Chondrocyte (in vitro differentiated cells): ENCODE data around the gene GRID2. TPM values are rescaled to one million over a fixed set of nuclear protein-coding genes. Genes with fewer than 3 reads are reported as not detected.

ENCODE experiments used
- DNase-seq: peaks from one replicate; pipeline ENCODE4 v3.0.0; 2021; ENCODE audit warnings: mixed read lengths, low spot score
- H3K27ac Mint-ChIP-seq: one replicate; pipeline ENCODE4 v1.8.0; 2021; ENCODE audit warnings: mild to moderate bottlenecking, moderate library complexity, mixed read lengths; ENCODE audit not compliant: unreplicated experiment
- H3K27me3 Mint-ChIP-seq: 2 replicates; pipeline ENCODE4 v1.8.0; 2021; ENCODE audit warnings: low read depth, mixed read lengths
- H3K36me3 Mint-ChIP-seq: 2 replicates; pipeline ENCODE4 v1.8.0; 2021; ENCODE audit warnings: low read depth, mixed read lengths
- H3K4me1 Mint-ChIP-seq: 2 replicates; pipeline ENCODE4 v1.8.0; 2021; ENCODE audit warnings: low read depth, mild to moderate bottlenecking, mixed read lengths
- H3K4me3 Mint-ChIP-seq: one replicate; pipeline ENCODE4 v1.8.0; 2021; ENCODE audit warnings: mild to moderate bottlenecking, moderate library complexity, mixed read lengths; ENCODE audit not compliant: unreplicated experiment
- H3K9me3 Mint-ChIP-seq: 2 replicates; pipeline ENCODE4 v1.8.0; 2021; ENCODE audit warnings: low read depth, mixed read lengths
- CTCF ChIP-seq: fragments of 200-600 bp; sonication (generic); IDR thresholded peaks from 2 replicates; pipeline ENCODE4 v1.5.0; 2021; ENCODE audit warnings: antibody characterized with exemption, mild to moderate bottlenecking, moderate library complexity
- total RNA-seq: library from RNA; stranded (reverse); gene quantifications from 3 replicates; pipeline ENCODE4 v1.2.1, GENCODE V29; 2021

The GRID2 gene
- total RNA-seq, 1 donor from 2014 or later, result not detected

GRCh38 chr4:93502991-93503390, 1199.2 kb downstream of the GRID2 start:
- Mint-ChIP-seq H3K36me3 (no peaks in the 10 kb centered on the region), H3K9me3 (no peaks in the 10 kb centered on the region), H3K27me3 (peaks cover 17% of the 10 kb centered on the region), H3K27ac (no peak overlapping the region), H3K4me1 (no peaks in the 10 kb centered on the region), H3K4me3 (no peak overlapping the region)
- DNase-seq, result no peak
- no peak for TF ChIP-seq CTCF

GRCh38 chr4:93513851-93514250, 1210.1 kb downstream of the GRID2 start:
- DNase-seq, result no peak
- H3K36me3 Mint-ChIP-seq, result no peaks in the 10 kb centered on the region
- H3K27me3 Mint-ChIP-seq, result peaks cover 14% of the 10 kb centered on the region
- H3K27ac Mint-ChIP-seq, result no peak overlapping the region
- no peaks in the 10 kb centered on the region for H3K4me1 Mint-ChIP-seq
- no peak overlapping the region for H3K4me3 Mint-ChIP-seq
- no peak for TF ChIP-seq CTCF
- no peaks in the 10 kb centered on the region for H3K9me3 Mint-ChIP-seq

- Mint-ChIP-seq H3K27me3 (peaks cover 5% of the 10 kb centered on the region), H3K27ac (no peak overlapping the region), H3K9me3 (no peaks in the 10 kb centered on the region), H3K4me1 (no peaks in the 10 kb centered on the region), H3K4me3 (no peak overlapping the region), H3K36me3 (no peaks in the 10 kb centered on the region)
- no peak for TF ChIP-seq CTCF
- DNase-seq, result no peak
Measured at GRCh38 chr4:93515208-93515607, 1211.4 kb downstream of the GRID2 start.

GRCh38 chr4:93529692-93530372, 1226.1 kb downstream of the GRID2 start:
- no peak for DNase-seq
- Mint-ChIP-seq H3K4me1 (no peaks in the 10 kb centered on the region), H3K36me3 (no peaks in the 10 kb centered on the region), H3K27ac (no peak overlapping the region), H3K4me3 (no peak overlapping the region), H3K27me3 (peaks cover 18% of the 10 kb centered on the region), H3K9me3 (no peaks in the 10 kb centered on the region)
- no peak for TF ChIP-seq CTCF

GRCh38 chr4:93532234-93532633, 1228.5 kb downstream of the GRID2 start:
- H3K27me3 Mint-ChIP-seq, result peaks cover 20% of the 10 kb centered on the region
- no peak overlapping the region for H3K4me3 Mint-ChIP-seq
- H3K36me3 Mint-ChIP-seq, result no peaks in the 10 kb centered on the region
- DNase-seq, result no peak
- H3K9me3 Mint-ChIP-seq, result no peaks in the 10 kb centered on the region
- no peak for TF ChIP-seq CTCF
- no peaks in the 10 kb centered on the region for H3K4me1 Mint-ChIP-seq
- no peak overlapping the region for H3K27ac Mint-ChIP-seq
